ENCODE measurements around the gene FAM168B.

FAM168B gene

DNA sequence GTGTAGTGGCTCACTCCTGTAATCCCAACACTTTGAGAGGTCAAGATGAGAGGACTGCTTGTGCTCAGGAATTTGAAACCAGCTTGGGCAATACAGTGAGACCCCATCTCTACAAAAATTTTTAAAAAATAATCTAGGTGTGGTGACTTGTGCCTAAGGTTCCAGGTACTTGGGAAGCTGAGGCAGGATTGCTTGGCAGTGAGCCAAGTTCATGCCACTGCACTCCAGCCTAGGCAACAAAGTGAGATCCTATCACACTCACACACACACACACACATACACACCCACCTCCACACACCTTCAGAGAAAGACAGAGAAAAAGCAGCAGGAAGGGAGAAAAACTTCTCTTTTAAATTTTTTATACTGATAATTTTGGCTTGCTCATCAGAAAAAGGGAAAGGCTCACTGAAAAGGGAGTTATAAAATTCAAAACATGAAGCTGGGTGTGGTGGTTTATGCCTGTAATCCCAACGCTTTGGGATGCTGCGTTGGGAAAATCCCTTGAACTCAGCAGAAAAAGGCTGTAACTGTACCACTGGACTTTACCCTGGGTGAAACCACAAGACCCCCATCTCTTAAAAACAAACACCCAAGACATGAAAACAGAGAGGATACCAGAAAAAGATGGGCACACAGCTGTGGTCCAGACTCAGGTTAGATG is 25.7 kb downstream of the FAM168B start:
- Histone ChIP-seq H3K79me2 (ENCODE audit: insufficient read depth, low read length) (peaks cover 31% of the 10 kb centered on the region), H3K4me3 (ENCODE audit: low read depth, low read length, poor library complexity, severe bottlenecking) (no peak overlapping the region), H3F3A (ENCODE audit: insufficient read depth, low read length) (no peaks in the 10 kb centered on the region), H3K4me1 (ENCODE audit: insufficient read depth, low read length, severe bottlenecking) (no peaks in the 10 kb centered on the region), H3K4me2 (ENCODE audit: low read length) (no peak overlapping the region), H3K9ac (ENCODE audit: low read length) (no peak overlapping the region), H3K36me3 (ENCODE audit: insufficient read depth, low read length) (peaks cover 71% of the 10 kb centered on the region), H3K9me3 (ENCODE audit: low read length) (no peaks in the 10 kb centered on the region), H4K20me1 (ENCODE audit: insufficient read depth, low read length) (no peaks in the 10 kb centered on the region), H3K27me3 (ENCODE audit: insufficient read depth, low read length) (no peaks in the 10 kb centered on the region), H3K9me2 (ENCODE audit: low read depth, low read length) (no peaks in the 10 kb centered on the region), H3K27ac (ENCODE audit: low read depth, low read length, poor library complexity, severe bottlenecking) (no peak overlapping the region), H2AFZ (ENCODE audit: low read length) (no peak overlapping the region)
- TF ChIP-seq, protein P1, sequence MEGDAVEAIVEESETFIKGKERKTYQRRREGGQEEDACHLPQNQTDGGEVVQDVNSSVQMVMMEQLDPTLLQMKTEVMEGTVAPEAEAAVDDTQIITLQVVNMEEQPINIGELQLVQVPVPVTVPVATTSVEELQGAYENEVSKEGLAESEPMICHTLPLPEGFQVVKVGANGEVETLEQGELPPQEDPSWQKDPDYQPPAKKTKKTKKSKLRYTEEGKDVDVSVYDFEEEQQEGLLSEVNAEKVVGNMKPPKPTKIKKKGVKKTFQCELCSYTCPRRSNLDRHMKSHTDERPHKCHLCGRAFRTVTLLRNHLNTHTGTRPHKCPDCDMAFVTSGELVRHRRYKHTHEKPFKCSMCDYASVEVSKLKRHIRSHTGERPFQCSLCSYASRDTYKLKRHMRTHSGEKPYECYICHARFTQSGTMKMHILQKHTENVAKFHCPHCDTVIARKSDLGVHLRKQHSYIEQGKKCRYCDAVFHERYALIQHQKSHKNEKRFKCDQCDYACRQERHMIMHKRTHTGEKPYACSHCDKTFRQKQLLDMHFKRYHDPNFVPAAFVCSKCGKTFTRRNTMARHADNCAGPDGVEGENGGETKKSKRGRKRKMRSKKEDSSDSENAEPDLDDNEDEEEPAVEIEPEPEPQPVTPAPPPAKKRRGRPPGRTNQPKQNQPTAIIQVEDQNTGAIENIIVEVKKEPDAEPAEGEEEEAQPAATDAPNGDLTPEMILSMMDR (IDR thresholded peaks at IDR 0.05; ENCODE audit: low read length) = no peak
- no peak for TF ChIP-seq EZH2 (IDR thresholded peaks at IDR 0.05; ENCODE audit: borderline replicate concordance, low read length)

DNA sequence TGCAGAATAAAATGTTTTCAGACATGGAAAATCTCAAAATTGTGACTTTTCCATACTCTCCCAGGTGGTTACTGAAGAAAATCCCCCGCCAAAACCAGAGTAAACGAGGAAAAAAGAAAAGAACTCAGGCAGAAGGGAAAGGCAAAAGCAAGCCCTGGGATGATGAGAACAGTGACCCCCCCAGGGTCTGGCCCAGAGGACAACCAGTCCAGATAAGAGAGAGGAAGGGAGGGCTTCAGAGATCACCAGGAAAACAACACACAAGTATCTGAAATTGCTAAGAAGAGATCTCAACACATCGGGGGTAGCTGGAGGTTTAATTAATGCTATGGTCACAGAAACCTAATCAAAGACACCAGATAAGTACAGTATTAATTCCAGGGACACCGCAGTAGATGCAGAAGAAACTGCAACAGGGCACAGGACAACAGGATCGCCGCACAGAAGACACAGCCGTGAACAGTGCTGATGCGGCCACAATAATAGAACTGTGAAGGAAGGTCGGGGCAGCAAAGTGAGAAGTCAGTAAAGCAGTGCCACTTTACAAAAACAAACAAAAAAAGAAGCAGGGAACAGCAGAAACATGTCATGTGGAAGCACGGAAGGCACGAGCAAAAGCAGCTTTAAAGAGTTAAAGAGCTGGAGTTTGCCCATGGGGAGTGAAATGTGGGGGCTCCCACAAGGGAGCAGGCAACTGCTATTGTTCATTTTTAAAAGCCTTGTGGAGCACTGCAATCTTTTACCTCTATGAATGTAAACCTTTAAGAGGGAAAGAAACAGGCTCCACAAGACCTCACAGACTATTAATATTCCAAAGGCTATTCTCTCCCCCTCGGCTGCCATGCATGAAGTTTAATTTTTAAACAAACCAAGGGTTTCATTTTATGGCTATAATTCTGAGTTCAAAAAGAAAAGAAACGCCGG is 28.4 kb downstream of the FAM168B start:
- Histone ChIP-seq H3K36me3 (ENCODE audit: insufficient read depth, low read length) (peaks cover 70% of the 10 kb centered on the region), H3K9ac (ENCODE audit: low read length) (no peak overlapping the region), H4K20me1 (ENCODE audit: insufficient read depth, low read length) (no peaks in the 10 kb centered on the region)

DNA sequence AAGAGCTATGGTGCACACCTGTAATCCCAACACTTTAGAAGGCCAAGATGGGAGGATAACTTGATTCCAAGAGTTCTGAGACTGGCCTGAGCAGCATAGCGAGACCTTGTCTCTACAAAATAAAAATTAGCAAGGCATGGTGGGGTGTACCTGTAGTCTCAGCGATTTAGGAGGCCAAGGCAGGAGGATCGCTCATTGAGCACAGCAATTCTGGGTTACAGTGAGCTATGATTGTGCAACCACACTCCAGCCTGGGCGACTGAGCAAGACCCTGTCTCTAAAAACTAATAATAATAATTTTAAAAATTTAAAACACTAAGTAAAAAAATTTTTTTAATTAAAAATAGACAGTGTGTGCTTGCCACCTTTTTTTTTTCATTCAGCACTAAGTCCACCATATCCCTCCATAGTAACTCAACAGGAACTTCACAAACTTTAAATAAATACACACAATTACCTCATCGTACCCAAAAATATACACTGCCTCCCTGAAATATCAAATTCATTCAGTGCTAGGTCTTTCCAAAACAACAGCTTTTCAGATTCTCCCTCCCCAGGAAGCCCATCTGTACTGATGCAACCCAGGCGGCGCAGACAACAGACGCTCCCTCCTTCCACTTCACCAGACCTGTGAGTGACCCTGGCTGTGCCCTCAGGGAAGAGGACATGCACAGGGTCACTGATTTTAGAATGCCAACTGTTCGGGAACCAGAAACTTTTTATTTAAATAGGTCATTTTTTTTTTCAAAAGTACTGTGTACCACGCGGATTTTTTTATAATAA is 29.6 kb downstream of the FAM168B start:
- H3K9me2 ChIP-seq (ENCODE audit: low read depth, low read length) = no peaks in the 10 kb centered on the region
- no peaks in the 10 kb centered on the region for H3K27me3 ChIP-seq (ENCODE audit: insufficient read depth, low read length)
- no peak overlapping the region for H3K4me2 ChIP-seq (ENCODE audit: low read length)
- no peaks in the 10 kb centered on the region for H3K4me1 ChIP-seq (ENCODE audit: insufficient read depth, low read length, severe bottlenecking)
- H3K9me3 ChIP-seq (ENCODE audit: low read length) = no peaks in the 10 kb centered on the region
- no peaks in the 10 kb centered on the region for H3F3A ChIP-seq (ENCODE audit: insufficient read depth, low read length)
- H3K27ac ChIP-seq (ENCODE audit: low read depth, low read length, poor library complexity, severe bottlenecking) = no peak overlapping the region
- 0 out of 2 replicates have a peak, but pooled peaks cover 2% of the 10 kb centered on the region for H4K20me1 ChIP-seq (ENCODE audit: insufficient read depth, low read length)
- peaks cover 70% of the 10 kb centered on the region for H3K36me3 ChIP-seq (ENCODE audit: insufficient read depth, low read length)
- no peak overlapping the region for H2AFZ ChIP-seq (ENCODE audit: low read length)
- peaks cover 46% of the 10 kb centered on the region for H3K79me2 ChIP-seq (ENCODE audit: insufficient read depth, low read length)
- no peak overlapping the region for H3K4me3 ChIP-seq (ENCODE audit: low read depth, low read length, poor library complexity, severe bottlenecking)
- H3K9ac ChIP-seq (ENCODE audit: low read length) = no peak overlapping the region
- TF ChIP-seq, protein P1 (IDR thresholded peaks at IDR 0.05; ENCODE audit: low read length) = no peak
- TF ChIP-seq EZH2 (IDR thresholded peaks at IDR 0.05; ENCODE audit: borderline replicate concordance, low read length) = no peak

More for the DNA sequence above, 28.4 kb downstream of the FAM168B start:
- Histone ChIP-seq H3F3A (ENCODE audit: insufficient read depth, low read length) (no peaks in the 10 kb centered on the region), H3K27ac (ENCODE audit: low read depth, low read length, poor library complexity, severe bottlenecking) (no peak overlapping the region), H3K27me3 (ENCODE audit: insufficient read depth, low read length) (no peaks in the 10 kb centered on the region), H3K79me2 (ENCODE audit: insufficient read depth, low read length) (peaks cover 34% of the 10 kb centered on the region), H3K9me2 (ENCODE audit: low read depth, low read length) (no peaks in the 10 kb centered on the region), H3K4me1 (ENCODE audit: insufficient read depth, low read length, severe bottlenecking) (no peaks in the 10 kb centered on the region), H3K9me3 (ENCODE audit: low read length) (no peaks in the 10 kb centered on the region), H3K4me3 (ENCODE audit: low read depth, low read length, poor library complexity, severe bottlenecking) (no peak overlapping the region), H2AFZ (ENCODE audit: low read length) (no peak overlapping the region), H3K4me2 (ENCODE audit: low read length) (no peak overlapping the region)
- TF ChIP-seq EZH2 (IDR thresholded peaks at IDR 0.05; ENCODE audit: borderline replicate concordance, low read length) = no peak
- TF ChIP-seq, protein P1 (IDR thresholded peaks at IDR 0.05; ENCODE audit: low read length) = no peak
